HepG2 (cell line): ENCODE measurements around the gene HPCAL1. TPM values are rescaled to one million over a fixed set of nuclear protein-coding genes. Genes with fewer than 3 reads are reported as not detected.

Experiments
- HNF4G ChIP-seq, 2 experiments: sonication (generic) in 1 of 2; formaldehyde crosslinking in 1 of 2; IDR thresholded peaks; 2 replicates each; pipeline versions ENCODE4 v1.4.0 to v1.6.1; 2011 to 2020; ENCODE audit warnings: borderline replicate concordance in 2 of 2, low read depth in 2 of 2, mild to moderate bottlenecking in 2 of 2, low read length in 1 of 2, missing genetic modification reagents in 1 of 2, moderate library complexity in 1 of 2
- LCORL ChIP-seq, 2 experiments: fragments of 450-650 bp in 1 of 2; sonication (generic) in 1 of 2; formaldehyde crosslinking in 1 of 2; IDR thresholded peaks; 2 replicates each; pipeline versions ENCODE4 v1.5.0 to v1.6.1; 2017 to 2020; ENCODE audit warnings: antibody characterized with exemption in 1 of 2, missing genetic modification reagents in 1 of 2
- RBM22 ChIP-seq: fragments of 200-400 bp; formaldehyde crosslinking; optimal IDR thresholded peaks from 2 replicates; pipeline ENCODE3; 2017; ENCODE audit warnings: mild to moderate bottlenecking, low read length, moderate library complexity
- WIZ ChIP-seq: sonication (generic); formaldehyde crosslinking; IDR thresholded peaks from 2 replicates; pipeline ENCODE4 v1.5.1; 2020; ENCODE audit warnings: mild to moderate bottlenecking, missing genetic modification reagents
- ZBTB7B ChIP-seq: sonication (generic); formaldehyde crosslinking; IDR thresholded peaks from 2 replicates; pipeline ENCODE4 v1.4.0; 2020; ENCODE audit warnings: missing genetic modification reagents
- ZC3H13 ChIP-seq: sonication (generic); formaldehyde crosslinking; IDR thresholded peaks from 2 replicates; pipeline ENCODE4 v1.8.1; 2023; ENCODE audit warnings: mild to moderate bottlenecking, missing genetic modification reagents, moderate library complexity
- ZFP62 ChIP-seq: sonication (generic); formaldehyde crosslinking; IDR thresholded peaks from 2 replicates; pipeline ENCODE4 v1.4.0; 2020; ENCODE audit warnings: missing genetic modification reagents
- ZNF570 ChIP-seq: sonication (generic); formaldehyde crosslinking; IDR thresholded peaks from 2 replicates; pipeline ENCODE4 v1.4.0; 2020; ENCODE audit warnings: mild to moderate bottlenecking, missing genetic modification reagents, borderline replicate concordance
- ZNF709 ChIP-seq: sonication (generic); formaldehyde crosslinking; IDR thresholded peaks from 2 replicates; pipeline ENCODE4 v1.5.0; 2020; ENCODE audit warnings: mild to moderate bottlenecking, missing genetic modification reagents
- ZSCAN31 ChIP-seq: sonication (generic); formaldehyde crosslinking; IDR thresholded peaks from 2 replicates; pipeline ENCODE4 v1.5.0; 2020; ENCODE audit warnings: low read depth, mild to moderate bottlenecking, missing genetic modification reagents
- polyA plus RNA-seq, 8 experiments: library from polyadenylated mRNA; depleted of rRNA in 3 of 8; stranded (reverse) in 7 of 8; unstranded in 1 of 8; fragments of >200 nt; fragmentation: Illumina TruSeq in 4 of 8; extraction: Trizol in 4 of 8; gene quantifications; 2 replicates each; pipeline versions ENCODE4 v1.2.1 to v1.2.3, GENCODE V29; 2011 to 2016; ENCODE audit warnings: low read depth in 4 of 8, missing spikeins in 1 of 8, mixed read lengths in 1 of 8; ENCODE audit not compliant: insufficient read depth in 1 of 8
- total RNA-seq, 5 experiments: library from RNA; depleted of rRNA; stranded (reverse); fragments of >200 nt; fragmentation: Illumina TruSeq; extraction: Trizol; gene quantifications; 2 replicates each; pipeline ENCODE4 v1.2.3, GENCODE V29; 2016; ENCODE audit warnings: low read depth in 1 of 5
- TF ChIP-seq, protein P1 (sequence below): sonication (generic); formaldehyde crosslinking; IDR thresholded peaks from 2 replicates; pipeline ENCODE4 v1.4.0; 2020; ENCODE audit warnings: missing genetic modification reagents
- TF ChIP-seq, protein P2 (sequence below): sonication (generic); formaldehyde crosslinking; IDR thresholded peaks from 2 replicates; pipeline ENCODE4 v1.4.0; 2020; ENCODE audit warnings: missing genetic modification reagents
- TF ChIP-seq, protein P3 (sequence below): sonication (generic); formaldehyde crosslinking; IDR thresholded peaks from 2 replicates; pipeline ENCODE4 v1.4.0; 2020; ENCODE audit warnings: low read depth, missing genetic modification reagents
- TF ChIP-seq, protein P4 (sequence below): IDR thresholded peaks from 2 replicates; pipeline ENCODE4 v1.6.1; 2016; ENCODE audit warnings: low read depth, control low read depth
- TF ChIP-seq, protein P5 (sequence below): sonication (generic); formaldehyde crosslinking; conservative IDR thresholded peaks from 2 replicates; pipeline ENCODE4 v1.4.0; 2020; ENCODE audit warnings: missing genetic modification reagents

The HPCAL1 gene
- total and polyA plus RNA-seq, 2 of the 13 experiments (the other 11 are each of a cell fraction or from before 2014, with no cell fraction given): 29.5 to 29.9 TPM

DNA sequence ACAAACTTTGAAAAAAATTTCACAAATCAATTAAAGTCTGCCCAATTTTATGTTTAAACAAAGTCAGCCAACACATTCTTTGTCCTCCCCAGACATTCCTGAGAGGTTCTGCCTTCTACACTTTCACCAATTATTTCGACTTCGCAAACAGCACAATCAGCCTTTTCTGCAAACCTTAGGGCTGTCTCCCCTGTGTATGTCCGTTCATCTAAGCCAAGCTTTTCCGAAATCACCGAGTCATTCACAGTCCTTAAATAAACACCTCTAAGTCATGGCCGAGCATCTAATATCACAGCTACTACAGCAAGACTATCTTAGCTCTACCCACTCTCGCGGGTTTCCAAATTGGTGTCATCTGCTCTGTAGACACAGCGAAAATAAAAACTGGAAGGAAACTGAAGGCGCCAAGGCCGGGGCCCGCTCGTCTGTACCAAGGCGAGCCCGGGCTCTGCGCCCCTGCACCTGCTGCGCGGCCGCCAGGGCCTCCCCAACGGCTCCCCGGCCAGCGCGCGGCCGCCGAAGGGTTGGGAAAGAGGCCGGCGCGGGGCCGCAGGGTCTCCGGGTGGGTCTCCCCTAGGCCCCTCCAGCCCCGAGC, 144.7 kb downstream of the HPCAL1 start (continued):
- TF ChIP-seq ZNF709 (no peak), ZFP62 (no peak), ZBTB7B (CRISPR knock-in tag) (no peak), WIZ (CRISPR knock-in tag) (no peak), LCORL (IDR thresholded peaks at IDR 0.05) (no peak), LCORL (CRISPR knock-in tag; IDR thresholded peaks at IDR 0.05) (peak; percentile 44; the same call in 1 of the 2 replicates), ZC3H13 (CRISPR knock-in tag) (no peak), ZNF570 (CRISPR knock-in tag) (no peak), HNF4G (IDR thresholded peaks at IDR 0.05; ENCODE audit: borderline replicate concordance, low read depth, low read length) (no peak), HNF4G (CRISPR knock-in tag; IDR thresholded peaks at IDR 0.05; ENCODE audit: borderline replicate concordance, low read depth) (no peak), RBM22 (no peak), ZSCAN31 (CRISPR knock-in tag) (no peak)
- TF ChIP-seq, protein P1, sequence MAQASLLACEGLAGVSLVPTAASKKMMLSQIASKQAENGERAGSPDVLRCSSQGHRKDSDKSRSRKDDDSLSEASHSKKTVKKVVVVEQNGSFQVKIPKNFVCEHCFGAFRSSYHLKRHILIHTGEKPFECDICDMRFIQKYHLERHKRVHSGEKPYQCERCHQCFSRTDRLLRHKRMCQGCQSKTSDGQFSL (CRISPR knock-in tag): no peak; the same call in 1 of the 2 replicates
- TF ChIP-seq, protein P2, sequence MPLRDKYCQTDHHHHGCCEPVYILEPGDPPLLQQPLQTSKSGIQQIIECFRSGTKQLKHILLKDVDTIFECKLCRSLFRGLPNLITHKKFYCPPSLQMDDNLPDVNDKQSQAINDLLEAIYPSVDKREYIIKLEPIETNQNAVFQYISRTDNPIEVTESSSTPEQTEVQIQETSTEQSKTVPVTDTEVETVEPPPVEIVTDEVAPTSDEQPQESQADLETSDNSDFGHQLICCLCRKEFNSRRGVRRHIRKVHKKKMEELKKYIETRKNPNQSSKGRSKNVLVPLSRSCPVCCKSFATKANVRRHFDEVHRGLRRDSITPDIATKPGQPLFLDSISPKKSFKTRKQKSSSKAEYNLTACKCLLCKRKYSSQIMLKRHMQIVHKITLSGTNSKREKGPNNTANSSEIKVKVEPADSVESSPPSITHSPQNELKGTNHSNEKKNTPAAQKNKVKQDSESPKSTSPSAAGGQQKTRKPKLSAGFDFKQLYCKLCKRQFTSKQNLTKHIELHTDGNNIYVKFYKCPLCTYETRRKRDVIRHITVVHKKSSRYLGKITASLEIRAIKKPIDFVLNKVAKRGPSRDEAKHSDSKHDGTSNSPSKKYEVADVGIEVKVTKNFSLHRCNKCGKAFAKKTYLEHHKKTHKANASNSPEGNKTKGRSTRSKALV: peak; percentile 93
- TF ChIP-seq, protein P3, sequence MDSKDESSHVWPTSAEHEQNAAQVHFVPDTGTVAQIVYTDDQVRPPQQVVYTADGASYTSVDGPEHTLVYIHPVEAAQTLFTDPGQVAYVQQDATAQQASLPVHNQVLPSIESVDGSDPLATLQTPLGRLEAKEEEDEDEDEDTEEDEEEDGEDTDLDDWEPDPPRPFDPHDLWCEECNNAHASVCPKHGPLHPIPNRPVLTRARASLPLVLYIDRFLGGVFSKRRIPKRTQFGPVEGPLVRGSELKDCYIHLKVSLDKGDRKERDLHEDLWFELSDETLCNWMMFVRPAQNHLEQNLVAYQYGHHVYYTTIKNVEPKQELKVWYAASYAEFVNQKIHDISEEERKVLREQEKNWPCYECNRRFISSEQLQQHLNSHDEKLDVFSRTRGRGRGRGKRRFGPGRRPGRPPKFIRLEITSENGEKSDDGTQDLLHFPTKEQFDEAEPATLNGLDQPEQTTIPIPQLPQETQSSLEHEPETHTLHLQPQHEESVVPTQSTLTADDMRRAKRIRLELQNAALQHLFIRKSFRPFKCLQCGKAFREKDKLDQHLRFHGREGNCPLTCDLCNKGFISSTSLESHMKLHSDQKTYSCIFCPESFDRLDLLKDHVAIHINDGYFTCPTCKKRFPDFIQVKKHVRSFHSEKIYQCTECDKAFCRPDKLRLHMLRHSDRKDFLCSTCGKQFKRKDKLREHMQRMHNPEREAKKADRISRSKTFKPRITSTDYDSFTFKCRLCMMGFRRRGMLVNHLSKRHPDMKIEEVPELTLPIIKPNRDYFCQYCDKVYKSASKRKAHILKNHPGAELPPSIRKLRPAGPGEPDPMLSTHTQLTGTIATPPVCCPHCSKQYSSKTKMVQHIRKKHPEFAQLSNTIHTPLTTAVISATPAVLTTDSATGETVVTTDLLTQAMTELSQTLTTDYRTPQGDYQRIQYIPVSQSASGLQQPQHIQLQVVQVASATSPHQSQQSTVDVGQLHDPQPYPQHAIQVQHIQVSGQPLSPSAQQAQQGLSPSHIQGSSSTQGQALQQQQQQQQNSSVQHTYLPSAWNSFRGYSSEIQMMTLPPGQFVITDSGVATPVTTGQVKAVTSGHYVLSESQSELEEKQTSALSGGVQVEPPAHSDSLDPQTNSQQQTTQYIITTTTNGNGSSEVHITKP (CRISPR knock-in tag): no peak
- TF ChIP-seq, protein P4, sequence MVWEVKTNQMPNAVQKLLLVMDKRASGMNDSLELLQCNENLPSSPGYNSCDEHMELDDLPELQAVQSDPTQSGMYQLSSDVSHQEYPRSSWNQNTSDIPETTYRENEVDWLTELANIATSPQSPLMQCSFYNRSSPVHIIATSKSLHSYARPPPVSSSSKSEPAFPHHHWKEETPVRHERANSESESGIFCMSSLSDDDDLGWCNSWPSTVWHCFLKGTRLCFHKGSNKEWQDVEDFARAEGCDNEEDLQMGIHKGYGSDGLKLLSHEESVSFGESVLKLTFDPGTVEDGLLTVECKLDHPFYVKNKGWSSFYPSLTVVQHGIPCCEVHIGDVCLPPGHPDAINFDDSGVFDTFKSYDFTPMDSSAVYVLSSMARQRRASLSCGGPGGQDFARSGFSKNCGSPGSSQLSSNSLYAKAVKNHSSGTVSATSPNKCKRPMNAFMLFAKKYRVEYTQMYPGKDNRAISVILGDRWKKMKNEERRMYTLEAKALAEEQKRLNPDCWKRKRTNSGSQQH (CRISPR knock-in tag): no peak; the same call in 1 of the 2 replicates
- TF ChIP-seq, protein P5, sequence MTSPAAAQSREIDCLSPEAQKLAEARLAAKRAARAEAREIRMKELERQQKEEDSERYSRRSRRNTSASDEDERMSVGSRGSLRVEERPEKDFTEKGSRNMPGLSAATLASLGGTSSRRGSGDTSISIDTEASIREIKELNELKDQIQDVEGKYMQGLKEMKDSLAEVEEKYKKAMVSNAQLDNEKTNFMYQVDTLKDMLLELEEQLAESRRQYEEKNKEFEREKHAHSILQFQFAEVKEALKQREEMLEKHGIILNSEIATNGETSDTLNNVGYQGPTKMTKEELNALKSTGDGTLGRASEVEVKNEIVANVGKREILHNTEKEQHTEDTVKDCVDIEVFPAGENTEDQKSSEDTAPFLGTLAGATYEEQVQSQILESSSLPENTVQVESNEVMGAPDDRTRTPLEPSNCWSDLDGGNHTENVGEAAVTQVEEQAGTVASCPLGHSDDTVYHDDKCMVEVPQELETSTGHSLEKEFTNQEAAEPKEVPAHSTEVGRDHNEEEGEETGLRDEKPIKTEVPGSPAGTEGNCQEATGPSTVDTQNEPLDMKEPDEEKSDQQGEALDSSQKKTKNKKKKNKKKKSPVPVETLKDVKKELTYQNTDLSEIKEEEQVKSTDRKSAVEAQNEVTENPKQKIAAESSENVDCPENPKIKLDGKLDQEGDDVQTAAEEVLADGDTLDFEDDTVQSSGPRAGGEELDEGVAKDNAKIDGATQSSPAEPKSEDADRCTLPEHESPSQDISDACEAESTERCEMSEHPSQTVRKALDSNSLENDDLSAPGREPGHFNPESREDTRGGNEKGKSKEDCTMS (CRISPR knock-in tag): no peak
